H9 (cell line): ENCODE data around the gene HYDIN. TPM values are rescaled to one million over a fixed set of nuclear protein-coding genes. Genes with fewer than 3 reads are reported as not detected.
A peak's percentile ranks its signal among the peaks of the same experiment; 100 is the strongest.

ENCODE experiments used
- DNase-seq: peaks from one replicate; pipeline ENCODE4 v3.0.0-alpha.2; 2017
- H2AFZ ChIP-seq: one replicate; pipeline ENCODE4 v1.6.1; 2013; ENCODE audit warnings: mild to moderate bottlenecking, low read length, control low read depth, moderate library complexity
- H2AK5ac ChIP-seq: 2 replicates; pipeline ENCODE4 v1.6.1; 2013; ENCODE audit warnings: low read length, control low read depth, mixed read lengths; ENCODE audit not compliant: insufficient read length
- H2BK120ac ChIP-seq: one replicate; pipeline ENCODE4 v1.6.1; 2013; ENCODE audit warnings: low read depth, mild to moderate bottlenecking, low read length, control low read depth, inconsistent platforms; ENCODE audit not compliant: poor library complexity, severe bottlenecking
- H2BK12ac ChIP-seq: 2 replicates; pipeline ENCODE4 v1.6.1; 2013; ENCODE audit warnings: low read length, control low read depth, mixed read lengths, low read depth; ENCODE audit not compliant: insufficient read length
- H2BK15ac ChIP-seq: 2 replicates; pipeline ENCODE4 v1.6.1; 2013; ENCODE audit warnings: low read depth, low read length, control low read depth
- H2BK20ac ChIP-seq: one replicate; pipeline ENCODE4 v1.6.1; 2013; ENCODE audit warnings: low read depth, mild to moderate bottlenecking, low read length, control low read depth, inconsistent platforms; ENCODE audit not compliant: poor library complexity, severe bottlenecking
- H2BK5ac ChIP-seq: 2 replicates; pipeline ENCODE4 v1.6.1; 2013; ENCODE audit warnings: low read length, control low read depth, mixed read lengths; ENCODE audit not compliant: insufficient read length
- H3K14ac ChIP-seq: 2 replicates; pipeline ENCODE4 v1.6.1; 2013; ENCODE audit warnings: low read length, control low read depth; ENCODE audit not compliant: insufficient read depth
- H3K18ac ChIP-seq: 2 replicates; pipeline ENCODE4 v1.6.1; 2013; ENCODE audit warnings: low read depth, mild to moderate bottlenecking, mixed read lengths, low read length, control low read depth; ENCODE audit not compliant: insufficient read length
- H3K23ac ChIP-seq: 2 replicates; pipeline ENCODE4 v1.6.1; 2013; ENCODE audit warnings: low read length, control low read depth, mixed read lengths, low read depth; ENCODE audit not compliant: insufficient read length
- H3K23me2 ChIP-seq: 2 replicates; pipeline ENCODE4 v1.6.1; 2013; ENCODE audit warnings: low read depth, mild to moderate bottlenecking, mixed read lengths, low read length, control low read depth; ENCODE audit not compliant: insufficient read length, poor library complexity, severe bottlenecking
- H3K27ac ChIP-seq: 2 replicates; pipeline ENCODE4 v1.5.1; 2013; ENCODE audit warnings: low read length, control low read depth, mixed read lengths, low read depth; ENCODE audit not compliant: insufficient read length
- H3K27me3 ChIP-seq: 2 replicates; pipeline ENCODE4 v1.6.1; 2013; ENCODE audit warnings: low read length, control low read depth, inconsistent platforms; ENCODE audit not compliant: insufficient read depth
- H3K4ac ChIP-seq: 2 replicates; pipeline ENCODE4 v1.6.1; 2013; ENCODE audit warnings: low read depth, mild to moderate bottlenecking, control low read depth, inconsistent platforms, low read length, moderate library complexity
- H3K4me1 ChIP-seq: 2 replicates; pipeline ENCODE4 v1.6.1; 2013; ENCODE audit warnings: low read length, control low read depth, inconsistent platforms; ENCODE audit not compliant: insufficient read depth
- H3K4me2 ChIP-seq: 2 replicates; pipeline ENCODE4 v1.6.1; 2013; ENCODE audit warnings: low read length, control low read depth, mixed read lengths; ENCODE audit not compliant: insufficient read length, insufficient read depth
- H3K56ac ChIP-seq: 2 replicates; pipeline ENCODE4 v1.6.1; 2013; ENCODE audit warnings: low read depth, mild to moderate bottlenecking, mixed read lengths, low read length, control low read depth; ENCODE audit not compliant: insufficient read length
- H3K79me1 ChIP-seq: 2 replicates; pipeline ENCODE4 v1.6.1; 2013; ENCODE audit warnings: low read depth, mild to moderate bottlenecking, moderate library complexity, low read length, control low read depth, inconsistent platforms; ENCODE audit not compliant: insufficient read depth, poor library complexity, severe bottlenecking
- H3K79me2 ChIP-seq: 2 replicates; pipeline ENCODE4 v1.6.1; 2013; ENCODE audit warnings: low read length, control low read depth, inconsistent platforms; ENCODE audit not compliant: insufficient read depth
- H3K9ac ChIP-seq: 2 replicates; pipeline ENCODE4 v1.6.1; 2013; ENCODE audit warnings: low read length, control low read depth, mixed read lengths; ENCODE audit not compliant: insufficient read length; ENCODE audit errors: extremely low read depth
- H3K9me3 ChIP-seq: one replicate; pipeline ENCODE4 v1.6.1; 2013; ENCODE audit warnings: low read depth, low read length, inconsistent platforms; ENCODE audit not compliant: control insufficient read depth
- H3T11ph ChIP-seq: one replicate; pipeline ENCODE4 v1.6.1; 2013; ENCODE audit warnings: mild to moderate bottlenecking, low read length, control low read depth, inconsistent platforms
- H4K20me1 ChIP-seq: one replicate; pipeline ENCODE4 v1.6.1; 2013; ENCODE audit not compliant: control insufficient read depth, insufficient read length, insufficient read depth
- H4K5ac ChIP-seq: 2 replicates; pipeline ENCODE4 v1.6.1; 2013; ENCODE audit warnings: low read depth, mild to moderate bottlenecking, mixed read lengths, low read length, control low read depth; ENCODE audit not compliant: insufficient read length
- H4K8ac ChIP-seq: replicated peaks from 2 replicates; pipeline ENCODE4 v1.6.1; 2013; ENCODE audit warnings: low read length, control low read depth, mixed read lengths, low read depth; ENCODE audit not compliant: insufficient read length
- H4K91ac ChIP-seq: 2 replicates; pipeline ENCODE4 v1.6.1; 2013; ENCODE audit warnings: low read depth, mild to moderate bottlenecking, moderate library complexity, mixed read lengths, low read length, control low read depth; ENCODE audit not compliant: insufficient read length
- H3K27ac Mint-ChIP-seq, 3 experiments: 2 replicates in 2 of 3; 3 replicates in 1 of 3; pipeline ENCODE4 v1.8.0; 2020 to 2021; ENCODE audit warnings: mixed read lengths in 3 of 3, mild to moderate bottlenecking in 1 of 3, moderate library complexity in 1 of 3
- H3K27me3 Mint-ChIP-seq: 2 replicates; pipeline ENCODE4 v1.8.0; 2021; ENCODE audit warnings: low read depth, mild to moderate bottlenecking, moderate library complexity, mixed read lengths
- H3K36me3 Mint-ChIP-seq, 3 experiments: 2 replicates in 2 of 3; 3 replicates in 1 of 3; pipeline ENCODE4 v1.8.0; 2020 to 2021; ENCODE audit warnings: low read depth in 3 of 3, mixed read lengths in 3 of 3; ENCODE audit not compliant: insufficient read depth in 1 of 3
- H3K4me1 Mint-ChIP-seq, 2 experiments: 2 replicates each; pipeline ENCODE4 v1.8.0; 2020; ENCODE audit warnings: mixed read lengths in 2 of 2
- H3K4me3 Mint-ChIP-seq, 2 experiments: 2 replicates in 1 of 2; 3 replicates in 1 of 2; pipeline ENCODE4 v1.8.0; 2020 to 2021; ENCODE audit warnings: mild to moderate bottlenecking in 2 of 2, mixed read lengths in 2 of 2, moderate library complexity in 1 of 2
- H3K9me3 Mint-ChIP-seq, 2 experiments: 2 replicates in 1 of 2; 3 replicates in 1 of 2; pipeline ENCODE4 v1.8.0; 2020; ENCODE audit warnings: mild to moderate bottlenecking in 2 of 2, mixed read lengths in 2 of 2, moderate library complexity in 1 of 2
- WGBS: extraction: QIAGEN DNeasy Blood & Tissue Kit; methylation state at CpG from one replicate; pipeline ENCODE4 v1.1.7; 2013; ENCODE audit warnings: missing lambda C conversion rate, low lambda C conversion rate, mixed read lengths; ENCODE audit not compliant: insufficient read length; ENCODE audit errors: extremely low coverage; 5-methylcytosine and 5-hydroxymethylcytosine counted together
- total RNA-seq: library from RNA; stranded (reverse); gene quantifications from 2 replicates; pipeline ENCODE4 v1.2.1, GENCODE V29; 2021
- TF ChIP-seq, protein P1 (sequence below): fragments of 200-600 bp; sonication (generic); conservative IDR thresholded peaks from 3 replicates; pipeline ENCODE4 v1.8.0; 2021; ENCODE audit warnings: antibody characterized with exemption, mild to moderate bottlenecking

Gene HYDIN
- total RNA-seq, 1 experiment from 2014 or later = 1.7 TPM

DNA sequence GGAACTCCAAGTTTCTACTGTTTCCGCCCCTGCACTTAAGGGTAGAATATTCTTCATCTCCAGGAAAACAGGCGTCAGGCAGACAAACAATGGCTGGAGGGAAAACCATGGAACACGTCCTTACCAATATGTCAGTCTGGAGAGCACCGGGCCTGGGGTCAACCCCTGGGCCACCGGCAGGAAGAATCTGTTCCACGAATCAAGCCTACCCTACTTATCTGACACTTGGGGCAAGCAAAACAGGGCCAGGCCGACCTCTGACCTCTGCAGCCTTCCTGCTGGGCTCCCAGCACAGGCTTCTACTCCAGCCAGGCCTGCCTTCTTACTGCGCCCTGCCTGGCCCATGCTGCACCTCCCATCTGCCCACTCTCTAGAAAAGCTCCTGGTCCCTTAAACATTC is 439.7 kb downstream of the HYDIN start:
- peak overlapping the region in 2 of 3 experiments; percentile 10 to 40; a peak in 2 of 7 replicates for H3K27ac Mint-ChIP-seq

More for the DNA sequence above, 439.7 kb downstream of the HYDIN start:
- peaks cover 14% of the 10 kb centered on the region in 2 experiments for H3K4me1 Mint-ChIP-seq
- H3K23ac ChIP-seq = no peak overlapping the region
- no peaks in the 10 kb centered on the region for H3K9me3 Mint-ChIP-seq
- H2BK20ac ChIP-seq = no peak overlapping the region
- H3K18ac ChIP-seq = no peak overlapping the region
- H3K4me2 ChIP-seq = no peak overlapping the region
- H4K91ac ChIP-seq = no peak overlapping the region
- H3K9me3 ChIP-seq = no peaks in the 10 kb centered on the region
- DNase-seq = peak; percentile 16
- H4K20me1 ChIP-seq = peaks cover 2% of the 10 kb centered on the region
- H3K79me1 ChIP-seq = peaks cover 10% of the 10 kb centered on the region
- H3K27me3 Mint-ChIP-seq = no peaks in the 10 kb centered on the region
- H3K27me3 ChIP-seq = no peaks in the 10 kb centered on the region
- H3K36me3 Mint-ChIP-seq = peaks cover 0 to 9% (median 0%) of the 10 kb centered on the region in 3 experiments; a peak in 2 of 7 replicates
- TF ChIP-seq, protein P1, sequence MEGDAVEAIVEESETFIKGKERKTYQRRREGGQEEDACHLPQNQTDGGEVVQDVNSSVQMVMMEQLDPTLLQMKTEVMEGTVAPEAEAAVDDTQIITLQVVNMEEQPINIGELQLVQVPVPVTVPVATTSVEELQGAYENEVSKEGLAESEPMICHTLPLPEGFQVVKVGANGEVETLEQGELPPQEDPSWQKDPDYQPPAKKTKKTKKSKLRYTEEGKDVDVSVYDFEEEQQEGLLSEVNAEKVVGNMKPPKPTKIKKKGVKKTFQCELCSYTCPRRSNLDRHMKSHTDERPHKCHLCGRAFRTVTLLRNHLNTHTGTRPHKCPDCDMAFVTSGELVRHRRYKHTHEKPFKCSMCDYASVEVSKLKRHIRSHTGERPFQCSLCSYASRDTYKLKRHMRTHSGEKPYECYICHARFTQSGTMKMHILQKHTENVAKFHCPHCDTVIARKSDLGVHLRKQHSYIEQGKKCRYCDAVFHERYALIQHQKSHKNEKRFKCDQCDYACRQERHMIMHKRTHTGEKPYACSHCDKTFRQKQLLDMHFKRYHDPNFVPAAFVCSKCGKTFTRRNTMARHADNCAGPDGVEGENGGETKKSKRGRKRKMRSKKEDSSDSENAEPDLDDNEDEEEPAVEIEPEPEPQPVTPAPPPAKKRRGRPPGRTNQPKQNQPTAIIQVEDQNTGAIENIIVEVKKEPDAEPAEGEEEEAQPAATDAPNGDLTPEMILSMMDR = no peak
- no peak overlapping the region for H4K5ac ChIP-seq
- H2BK120ac ChIP-seq = no peak overlapping the region
- H3K56ac ChIP-seq = no peak overlapping the region
- peaks cover 2% of the 10 kb centered on the region; the same call in 1 of the 2 replicates for H3K79me2 ChIP-seq
- H2BK5ac ChIP-seq = no peak overlapping the region
- WGBS = no CpG with 5 or more reads among the region's 8 CpGs
- no peaks in the 10 kb centered on the region for H3K23me2 ChIP-seq
- no peaks in the 10 kb centered on the region for H3K4me1 ChIP-seq
- no peak overlapping the region for H3K9ac ChIP-seq
- H3K4me3 Mint-ChIP-seq = no peak overlapping the region
- H2AK5ac ChIP-seq = no peak overlapping the region
- H2BK12ac ChIP-seq = no peak overlapping the region
- no peak overlapping the region for H2AFZ ChIP-seq
- H3K4ac ChIP-seq = no peak overlapping the region
- no peak overlapping the region for H2BK15ac ChIP-seq
- H3T11ph ChIP-seq = no peak overlapping the region
- H3K27ac ChIP-seq = no peak overlapping the region
- no peak overlapping the region for H4K8ac ChIP-seq
- H3K14ac ChIP-seq = no peak overlapping the region
